IMR-90 (cell line): ENCODE results near the gene PPP1CB.

Source experiments
- CEBPB ChIP-seq: IDR thresholded peaks from 2 replicates; pipeline ENCODE4 v1.6.1; 2012; ENCODE audit warnings: low read depth, low read length, improper control_type of control experiment
- CTCF ChIP-seq: conservative IDR thresholded peaks from 2 replicates; pipeline ENCODE4 v1.5.1; 2012; ENCODE audit warnings: mild to moderate bottlenecking, low read depth, low read length, improper control_type of control experiment
- MAFK ChIP-seq: IDR thresholded peaks from 2 replicates; pipeline ENCODE4 v1.6.1; 2012; ENCODE audit warnings: low read depth, low read length, improper control_type of control experiment
- POLR2A ChIP-seq: IDR thresholded peaks from 2 replicates; pipeline ENCODE4 v1.6.1; 2012; ENCODE audit warnings: mild to moderate bottlenecking, low read depth, low read length
- RAD21 ChIP-seq: IDR thresholded peaks from 2 replicates; pipeline ENCODE4 v1.6.1; 2012; ENCODE audit warnings: low read length, improper control_type of control experiment
- USF2 ChIP-seq: fragments of 150-350 bp; IDR thresholded peaks from 2 replicates; pipeline ENCODE4 v1.6.1; 2017; ENCODE audit warnings: mild to moderate bottlenecking, antibody characterized with exemption, low read length, low read depth

GRCh38 chr2:28822036-28822435, 70.4 kb downstream of the PPP1CB start:
- TF ChIP-seq CEBPB: no peak
- no peak for TF ChIP-seq CTCF
- no peak for TF ChIP-seq RAD21
- TF ChIP-seq MAFK: no peak
- TF ChIP-seq POLR2A: no peak
- no peak for TF ChIP-seq USF2
